ENCODE results near the gene SMAD3. TPM values are rescaled to one million over a fixed set of nuclear protein-coding genes. Genes with fewer than 3 reads are reported as not detected.
"Not testable (repeated sequence)": the region's sequence is repeated elsewhere in the genome, so short reads cannot be mapped to it uniquely, and the experiment has no call there.

Gene SMAD3
- polyA plus RNA-seq, 1 donor from 2014 or later: 1.0 TPM

- Histone ChIP-seq H2AFZ (ENCODE audit: low read depth, low read length) (no peak overlapping the region), H3K27ac (ENCODE audit: low read length) (no peak overlapping the region), H3K27me3 (ENCODE audit: insufficient read depth, low read depth, low read length) (no peaks in the 10 kb centered on the region), H3K36me3 (ENCODE audit: insufficient read depth, low read length) (no peaks in the 10 kb centered on the region), H3K4me2 (ENCODE audit: low read length) (no peak overlapping the region), H3F3A (ENCODE audit: insufficient read depth, low read length, poor library complexity, severe bottlenecking) (no peaks in the 10 kb centered on the region), H3K9ac (ENCODE audit: low read length) (no peak overlapping the region), H3K4me3 (ENCODE audit: low read length) (no peak overlapping the region), H3K79me2 (replicated peaks; ENCODE audit: insufficient read depth, low read length) (no peaks in the 10 kb centered on the region), H3K9me2 (ENCODE audit: insufficient read depth, low read length) (no peaks in the 10 kb centered on the region), H3K9me3 (ENCODE audit: low read length) (no peaks in the 10 kb centered on the region), H4K20me1 (ENCODE audit: insufficient read depth) (no peaks in the 10 kb centered on the region)
- TF ChIP-seq POLR2AphosphoS5 (IDR thresholded peaks at IDR 0.05) (no peak), MXI1 (conservative IDR thresholded peaks at IDR 0.05; ENCODE audit: poor library complexity, severe bottlenecking) (no peak), TAF1 (IDR thresholded peaks at IDR 0.05; ENCODE audit: low read depth) (no peak), EP300 (conservative IDR thresholded peaks at IDR 0.05; ENCODE audit: poor library complexity, severe bottlenecking) (no peak), REST (IDR thresholded peaks at IDR 0.05; ENCODE audit: borderline replicate concordance) (no peak), EZH2 (IDR thresholded peaks at IDR 0.05; ENCODE audit: borderline replicate concordance, insufficient read depth, low read length, poor library complexity, severe bottlenecking) (no peak), RAD21 (conservative IDR thresholded peaks at IDR 0.05) (no peak), SMC3 (conservative IDR thresholded peaks at IDR 0.05; ENCODE audit: poor library complexity) (no peak)
- TF ChIP-seq, protein P1, sequence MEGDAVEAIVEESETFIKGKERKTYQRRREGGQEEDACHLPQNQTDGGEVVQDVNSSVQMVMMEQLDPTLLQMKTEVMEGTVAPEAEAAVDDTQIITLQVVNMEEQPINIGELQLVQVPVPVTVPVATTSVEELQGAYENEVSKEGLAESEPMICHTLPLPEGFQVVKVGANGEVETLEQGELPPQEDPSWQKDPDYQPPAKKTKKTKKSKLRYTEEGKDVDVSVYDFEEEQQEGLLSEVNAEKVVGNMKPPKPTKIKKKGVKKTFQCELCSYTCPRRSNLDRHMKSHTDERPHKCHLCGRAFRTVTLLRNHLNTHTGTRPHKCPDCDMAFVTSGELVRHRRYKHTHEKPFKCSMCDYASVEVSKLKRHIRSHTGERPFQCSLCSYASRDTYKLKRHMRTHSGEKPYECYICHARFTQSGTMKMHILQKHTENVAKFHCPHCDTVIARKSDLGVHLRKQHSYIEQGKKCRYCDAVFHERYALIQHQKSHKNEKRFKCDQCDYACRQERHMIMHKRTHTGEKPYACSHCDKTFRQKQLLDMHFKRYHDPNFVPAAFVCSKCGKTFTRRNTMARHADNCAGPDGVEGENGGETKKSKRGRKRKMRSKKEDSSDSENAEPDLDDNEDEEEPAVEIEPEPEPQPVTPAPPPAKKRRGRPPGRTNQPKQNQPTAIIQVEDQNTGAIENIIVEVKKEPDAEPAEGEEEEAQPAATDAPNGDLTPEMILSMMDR (IDR thresholded peaks at IDR 0.05; ENCODE audit: poor library complexity, severe bottlenecking): no peak
Measured at GRCh38 chr15:67150023-67150860, 84.8 kb downstream of the SMAD3 start.

- Histone ChIP-seq H3K27me3 (ENCODE audit: insufficient read depth, low read depth, low read length) (no peaks in the 10 kb centered on the region), H3K9me3 (ENCODE audit: low read length) (no peaks in the 10 kb centered on the region), H3K79me2 (replicated peaks; ENCODE audit: insufficient read depth, low read length) (no peaks in the 10 kb centered on the region), H3K4me3 (ENCODE audit: low read length) (no peak overlapping the region), H3K4me2 (ENCODE audit: low read length) (no peak overlapping the region), H3K27ac (ENCODE audit: low read length) (no peak overlapping the region), H3K36me3 (ENCODE audit: insufficient read depth, low read length) (no peaks in the 10 kb centered on the region), H3K9ac (ENCODE audit: low read length) (no peak overlapping the region), H2AFZ (ENCODE audit: low read depth, low read length) (no peak overlapping the region), H3K9me2 (ENCODE audit: insufficient read depth, low read length) (no peaks in the 10 kb centered on the region), H3F3A (ENCODE audit: insufficient read depth, low read length, poor library complexity, severe bottlenecking) (no peaks in the 10 kb centered on the region), H4K20me1 (ENCODE audit: insufficient read depth) (no peaks in the 10 kb centered on the region)
- TF ChIP-seq, protein P1 (IDR thresholded peaks at IDR 0.05; ENCODE audit: poor library complexity, severe bottlenecking): no peak
- no peak for TF ChIP-seq POLR2AphosphoS5 (IDR thresholded peaks at IDR 0.05)
- no peak for TF ChIP-seq EP300 (conservative IDR thresholded peaks at IDR 0.05; ENCODE audit: poor library complexity, severe bottlenecking)
- no peak for TF ChIP-seq RAD21 (conservative IDR thresholded peaks at IDR 0.05)
- no peak for TF ChIP-seq EZH2 (IDR thresholded peaks at IDR 0.05; ENCODE audit: borderline replicate concordance, insufficient read depth, low read length, poor library complexity, severe bottlenecking)
- TF ChIP-seq MXI1 (conservative IDR thresholded peaks at IDR 0.05; ENCODE audit: poor library complexity, severe bottlenecking): no peak
- TF ChIP-seq TAF1 (IDR thresholded peaks at IDR 0.05; ENCODE audit: low read depth): no peak
Measured at GRCh38 chr15:67152429-67152828, 87.0 kb downstream of the SMAD3 start.

GRCh38 chr15:67153044-67153443, 87.6 kb downstream of the SMAD3 start:
- H3K9me2 ChIP-seq (ENCODE audit: insufficient read depth, low read length); H3K27me3 ChIP-seq (ENCODE audit: insufficient read depth, low read depth, low read length); H2AFZ ChIP-seq (ENCODE audit: low read depth, low read length); H3K9me3 ChIP-seq (ENCODE audit: low read length); H3K4me2 ChIP-seq (ENCODE audit: low read length); H3K27ac ChIP-seq (ENCODE audit: low read length); H3F3A ChIP-seq (ENCODE audit: insufficient read depth, low read length, poor library complexity, severe bottlenecking); H3K4me3 ChIP-seq (ENCODE audit: low read length); H3K79me2 ChIP-seq (replicated peaks; ENCODE audit: insufficient read depth, low read length); H4K20me1 ChIP-seq (ENCODE audit: insufficient read depth); H3K36me3 ChIP-seq (ENCODE audit: insufficient read depth, low read length); H3K9ac ChIP-seq (ENCODE audit: low read length): not testable (repeated sequence)

Data from neural cell (in vitro differentiated cells).